ENCODE measurements around the gene ABCA3. TPM values are rescaled to one million over a fixed set of nuclear protein-coding genes. Genes with fewer than 3 reads are reported as not detected.

ABCA3 gene
- total and polyA plus RNA-seq, 4 donors = 197 to 607 (median 411) TPM

GRCh38 chr16:2371421-2371820 is 30.9 kb upstream of the ABCA3 start:
- WGBS, 2 donors = 81 to 84% methylated on average over 2 of the region's 2 CpGs
- Histone ChIP-seq H3K4me3 (no peak overlapping the region), H3K9me3 (ENCODE audit: control insufficient read depth in 4 of 4, insufficient read depth in 3 of 4, low read length in 3 of 4) (no peaks in the 10 kb centered on the region), H3K27ac (ENCODE audit: low read depth in 1 of 2, low read length in 1 of 2) (no peak overlapping the region), H3K27me3 (ENCODE audit: control insufficient read depth in 3 of 3, insufficient read depth in 3 of 3, low read length in 2 of 3) (peaks cover 0 to 3% (median 0%) of the 10 kb centered on the region in 3 donors), H3K36me3 (ENCODE audit: control insufficient read depth in 4 of 4, insufficient read depth in 4 of 4, low read length in 4 of 4) (no peaks in the 10 kb centered on the region), H3K9ac (ENCODE audit: insufficient read depth in 1 of 2, low read length in 2 of 2) (no peak overlapping the region), H3K4me1 (ENCODE audit: control insufficient read depth in 5 of 5, insufficient read depth in 5 of 5, low read length in 5 of 5) (no peaks in the 10 kb centered on the region)
- no peak for TF ChIP-seq CTCF (IDR thresholded peaks at IDR 0.05; ENCODE audit: control extremely low read depth, extremely low read depth)
- DNase-seq (no peak), ATAC-seq (ENCODE audit: insufficient read depth, low FRiP score) (no peak)

GRCh38 chr16:2370721-2371120 is 30.2 kb upstream of the ABCA3 start:
- TF ChIP-seq CTCF (IDR thresholded peaks at IDR 0.05; ENCODE audit: control extremely low read depth, extremely low read depth) = no peak
- DNase-seq (no peak), ATAC-seq (ENCODE audit: insufficient read depth, low FRiP score) (no peak)
- no peaks in the 10 kb centered on the region for H3K4me1 ChIP-seq (ENCODE audit: control insufficient read depth in 5 of 5, insufficient read depth in 5 of 5, low read length in 5 of 5)
- H3K9ac ChIP-seq (ENCODE audit: insufficient read depth in 1 of 2, low read length in 2 of 2) = no peak overlapping the region
- H3K9me3 ChIP-seq (ENCODE audit: control insufficient read depth in 4 of 4, insufficient read depth in 3 of 4, low read length in 3 of 4) = no peaks in the 10 kb centered on the region
- H3K4me3 ChIP-seq = no peak overlapping the region
- H3K27me3 ChIP-seq (ENCODE audit: control insufficient read depth in 3 of 3, insufficient read depth in 3 of 3, low read length in 2 of 3) = peaks cover 0 to 3% (median 0%) of the 10 kb centered on the region in 3 donors
- H3K27ac ChIP-seq (ENCODE audit: low read depth in 1 of 2, low read length in 1 of 2) = no peak overlapping the region
- no peaks in the 10 kb centered on the region for H3K36me3 ChIP-seq (ENCODE audit: control insufficient read depth in 4 of 4, insufficient read depth in 4 of 4, low read length in 4 of 4)

GRCh38 chr16:2366660-2367309 is 26.3 kb upstream of the ABCA3 start:
- H3K36me3 ChIP-seq (ENCODE audit: control insufficient read depth in 4 of 4, insufficient read depth in 4 of 4, low read length in 4 of 4) = no peaks in the 10 kb centered on the region
- no peaks in the 10 kb centered on the region for H3K9me3 ChIP-seq (ENCODE audit: control insufficient read depth in 4 of 4, insufficient read depth in 3 of 4, low read length in 3 of 4)
- no peak overlapping the region for H3K27ac ChIP-seq (ENCODE audit: low read depth in 1 of 2, low read length in 1 of 2)
- no peak overlapping the region for H3K4me3 ChIP-seq
- DNase-seq (no peak), ATAC-seq (ENCODE audit: insufficient read depth, low FRiP score) (no peak)
- peaks cover 0 to 5% (median 0%) of the 10 kb centered on the region in 5 donors for H3K4me1 ChIP-seq (ENCODE audit: control insufficient read depth in 5 of 5, insufficient read depth in 5 of 5, low read length in 5 of 5)
- TF ChIP-seq CTCF (IDR thresholded peaks at IDR 0.05; ENCODE audit: control extremely low read depth, extremely low read depth) = no peak
- H3K27me3 ChIP-seq (ENCODE audit: control insufficient read depth in 3 of 3, insufficient read depth in 3 of 3, low read length in 2 of 3) = no peaks in the 10 kb centered on the region
- 86 to 88% methylated on average over 13 of the region's 13 CpGs for WGBS, 2 donors
- H3K9ac ChIP-seq (ENCODE audit: insufficient read depth in 1 of 2, low read length in 2 of 2) = no peak overlapping the region

All from lung (tissue), 12 donors.